ENCODE results near the gene PTPRN2. TPM values are rescaled to one million over a fixed set of nuclear protein-coding genes. Genes with fewer than 3 reads are reported as not detected.

The PTPRN2 gene
- total RNA-seq, 1 experiment from 2014 or later = 2.1 TPM

DNA sequence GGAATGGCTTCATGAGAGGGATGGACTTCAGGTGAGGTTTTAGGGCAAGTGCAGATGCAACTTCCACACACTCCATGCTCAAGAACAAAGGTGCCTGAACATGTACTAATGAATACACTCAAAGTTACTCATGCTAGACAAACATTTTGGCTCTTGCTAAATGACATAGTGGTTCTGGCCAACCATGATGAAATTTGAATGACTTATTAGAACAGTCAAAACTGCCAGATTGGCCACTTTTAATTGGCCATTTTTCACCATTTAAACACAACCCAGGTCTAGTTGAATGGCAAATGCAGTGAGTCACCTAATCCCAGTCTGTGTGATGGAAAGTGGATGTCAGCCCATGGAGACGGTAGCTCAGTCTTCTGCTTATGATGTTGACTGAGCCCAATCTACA is 4.9 kb upstream of the PTPRN2 start:
- no peaks in the 10 kb centered on the region for H3K36me3 ChIP-seq (ENCODE audit: control insufficient read depth in 1 of 2, insufficient read depth in 2 of 2, low read length in 2 of 2)
- no peaks in the 10 kb centered on the region for H4K20me1 ChIP-seq (ENCODE audit: insufficient read depth)
- no peak overlapping the region for H2AFZ ChIP-seq (ENCODE audit: low read depth, low read length, poor library complexity, severe bottlenecking)
- no peaks in the 10 kb centered on the region for H3K4me1 ChIP-seq (ENCODE audit: control insufficient read depth in 1 of 2, insufficient read depth in 2 of 2, low read length in 2 of 2)
- POLR2A ChIA-PET = no interaction called here
- RAD21 ChIA-PET (ENCODE audit: low non-redundant PET in 1 of 2, low total read pairs in 2 of 2, uncharacterized antibody in 2 of 2, unreplicated experiment in 2 of 2) = no interaction called here
- peaks cover 0 to 3% of the 10 kb centered on the region in 2 experiments; a peak in 2 of 4 replicates for H3K9me3 ChIP-seq (ENCODE audit: control insufficient read depth in 1 of 2, insufficient read depth in 1 of 2, low read depth in 1 of 2, low read length in 2 of 2)
- H3K27ac ChIP-seq (ENCODE audit: low read depth, low read length) = no peak overlapping the region
- no peaks in the 10 kb centered on the region for H3K9me2 ChIP-seq (ENCODE audit: insufficient read depth)
- CTCF ChIA-PET = no interaction called here
- H3K4me3 ChIP-seq (replicated peaks in 1 of 2; ENCODE audit: low read depth in 1 of 2, low read length in 2 of 2) = no peak overlapping the region
- TF ChIP-seq EZH2 (IDR thresholded peaks at IDR 0.05) (no peak), ELF1 (IDR thresholded peaks at IDR 0.05; ENCODE audit: borderline replicate concordance, low read depth) (no peak), EGR1 (IDR thresholded peaks at IDR 0.05; ENCODE audit: low read depth) (no peak), REST (IDR thresholded peaks at IDR 0.05; ENCODE audit: low read depth) (no peak), CBX3 (IDR thresholded peaks at IDR 0.05; ENCODE audit: low read depth) (no peak), EZH2phosphoT487 (IDR thresholded peaks at IDR 0.05; ENCODE audit: borderline replicate concordance) (no peak), ZNF274 (IDR thresholded peaks at IDR 0.05; ENCODE audit: low read depth, low read length) (no peak), SRF (IDR thresholded peaks at IDR 0.05; ENCODE audit: low read depth) (no peak), ZFX (IDR thresholded peaks at IDR 0.05) (no peak), TCF7L2 (IDR thresholded peaks at IDR 0.05; ENCODE audit: borderline replicate concordance, extremely low read depth, insufficient read depth, insufficient read length) (no peak), FOSL1 (IDR thresholded peaks at IDR 0.05; ENCODE audit: low read depth) (no peak), ATF3 (IDR thresholded peaks at IDR 0.05) (no peak), POLR2A (IDR thresholded peaks at IDR 0.05; ENCODE audit: borderline replicate concordance, extremely low read depth, insufficient read depth, insufficient read length) (no peak)
- no peaks in the 10 kb centered on the region for H3K79me2 ChIP-seq (ENCODE audit: insufficient read depth, low read length)
- intact Hi-C loops (cut with micrococcal nuclease) = no loop called here
- BruUV-seq (replicated peaks) = no TSS peak
- ATAC-seq = no peak
- H3K4me2 ChIP-seq (ENCODE audit: low read length) = no peak overlapping the region
- H3K9ac ChIP-seq (ENCODE audit: low read length) = no peak overlapping the region
- DNase-seq (ENCODE audit: low read depth, low spot score) = no peak
- no peaks in the 10 kb centered on the region; the same call in 1 of the 2 replicates for H3K27me3 ChIP-seq (ENCODE audit: insufficient read depth, low read length)
